Astrocyte (in vitro differentiated cells and primary cell): ENCODE results near the gene SPC25.
"Not testable (repeated sequence)": the region's sequence is repeated elsewhere in the genome, so short reads cannot be mapped to it uniquely, and the experiment has no call there.

Experiments used
- EZH2 ChIP-seq: IDR thresholded peaks from 2 replicates; pipeline ENCODE4 v1.6.1; 2012; ENCODE audit warnings: mild to moderate bottlenecking, low read length, inconsistent platforms; ENCODE audit not compliant: insufficient read depth
- TF ChIP-seq, protein P1 (sequence below): IDR thresholded peaks from 2 replicates; pipeline ENCODE4 v1.5.1; 2011; ENCODE audit warnings: low read depth, mild to moderate bottlenecking, inconsistent platforms, low read length, moderate library complexity; ENCODE audit not compliant: insufficient read depth

DNA sequence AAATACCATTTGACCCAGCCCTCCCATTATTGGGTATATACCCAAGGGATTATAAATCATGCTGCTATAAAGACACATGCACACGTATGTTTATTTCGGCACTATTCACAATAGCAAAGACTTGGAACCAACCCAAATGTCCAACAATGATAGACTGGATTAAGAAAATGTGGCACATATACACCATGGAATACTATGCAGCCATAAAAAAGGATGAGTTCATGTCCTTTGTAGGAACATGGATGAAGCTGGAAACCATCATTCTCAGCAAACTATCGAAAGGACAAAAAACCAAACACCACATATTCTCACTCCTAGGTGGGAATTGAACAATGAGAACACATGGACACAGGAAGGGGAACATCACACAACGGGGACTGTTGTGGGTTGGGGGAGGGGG is 19.4 kb downstream of the SPC25 start:
- TF ChIP-seq, protein P1, sequence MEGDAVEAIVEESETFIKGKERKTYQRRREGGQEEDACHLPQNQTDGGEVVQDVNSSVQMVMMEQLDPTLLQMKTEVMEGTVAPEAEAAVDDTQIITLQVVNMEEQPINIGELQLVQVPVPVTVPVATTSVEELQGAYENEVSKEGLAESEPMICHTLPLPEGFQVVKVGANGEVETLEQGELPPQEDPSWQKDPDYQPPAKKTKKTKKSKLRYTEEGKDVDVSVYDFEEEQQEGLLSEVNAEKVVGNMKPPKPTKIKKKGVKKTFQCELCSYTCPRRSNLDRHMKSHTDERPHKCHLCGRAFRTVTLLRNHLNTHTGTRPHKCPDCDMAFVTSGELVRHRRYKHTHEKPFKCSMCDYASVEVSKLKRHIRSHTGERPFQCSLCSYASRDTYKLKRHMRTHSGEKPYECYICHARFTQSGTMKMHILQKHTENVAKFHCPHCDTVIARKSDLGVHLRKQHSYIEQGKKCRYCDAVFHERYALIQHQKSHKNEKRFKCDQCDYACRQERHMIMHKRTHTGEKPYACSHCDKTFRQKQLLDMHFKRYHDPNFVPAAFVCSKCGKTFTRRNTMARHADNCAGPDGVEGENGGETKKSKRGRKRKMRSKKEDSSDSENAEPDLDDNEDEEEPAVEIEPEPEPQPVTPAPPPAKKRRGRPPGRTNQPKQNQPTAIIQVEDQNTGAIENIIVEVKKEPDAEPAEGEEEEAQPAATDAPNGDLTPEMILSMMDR, result not testable (repeated sequence)
- not testable (repeated sequence) for TF ChIP-seq EZH2
